ENCODE measurements around the gene SEMA4A. TPM values are rescaled to one million over a fixed set of nuclear protein-coding genes. Genes with fewer than 3 reads are reported as not detected.
"Not testable (repeated sequence)": the region's sequence is repeated elsewhere in the genome, so short reads cannot be mapped to it uniquely, and the experiment has no call there.

The SEMA4A gene
- polyA plus RNA-seq, 4 donors = 18.2 to 27.1 (median 21.5) TPM

DNA sequence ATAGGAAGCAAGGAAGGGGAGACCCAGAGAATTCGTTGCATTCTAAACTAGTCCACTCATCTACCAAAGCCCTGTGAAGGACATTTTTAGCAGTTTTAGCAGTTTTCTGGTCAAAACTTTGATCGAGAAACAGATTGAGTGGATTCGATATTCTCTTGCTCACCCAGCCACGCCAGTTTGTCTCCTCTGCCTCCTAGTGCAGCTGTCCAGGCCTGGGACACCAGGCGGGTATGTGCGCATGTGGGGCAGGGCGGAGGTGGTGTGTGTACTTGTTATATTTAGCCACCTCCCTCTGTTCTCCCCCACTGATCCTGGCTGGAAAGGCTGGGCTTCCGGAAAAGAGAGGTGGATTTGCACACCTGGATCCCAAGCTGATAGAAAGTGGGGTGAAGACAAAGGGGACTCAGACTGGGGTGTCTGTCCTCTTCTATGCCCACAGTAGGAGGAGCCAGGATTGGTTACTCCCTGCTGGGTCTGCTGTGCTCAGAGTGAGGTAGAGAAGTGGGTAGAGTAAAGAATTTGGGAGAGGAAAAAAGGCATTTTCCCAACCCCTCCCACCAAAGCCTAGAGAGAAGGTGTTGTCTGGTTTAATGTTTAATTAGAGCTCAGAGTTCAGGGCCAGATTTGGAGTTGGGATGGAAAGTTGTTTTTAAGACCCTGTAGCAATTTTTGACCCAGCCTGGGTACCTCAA, 35.1 kb upstream of the SEMA4A start:
- no peak for DNase-seq (ENCODE audit: low read depth in 4 of 4, low spot score in 3 of 4)

DNA sequence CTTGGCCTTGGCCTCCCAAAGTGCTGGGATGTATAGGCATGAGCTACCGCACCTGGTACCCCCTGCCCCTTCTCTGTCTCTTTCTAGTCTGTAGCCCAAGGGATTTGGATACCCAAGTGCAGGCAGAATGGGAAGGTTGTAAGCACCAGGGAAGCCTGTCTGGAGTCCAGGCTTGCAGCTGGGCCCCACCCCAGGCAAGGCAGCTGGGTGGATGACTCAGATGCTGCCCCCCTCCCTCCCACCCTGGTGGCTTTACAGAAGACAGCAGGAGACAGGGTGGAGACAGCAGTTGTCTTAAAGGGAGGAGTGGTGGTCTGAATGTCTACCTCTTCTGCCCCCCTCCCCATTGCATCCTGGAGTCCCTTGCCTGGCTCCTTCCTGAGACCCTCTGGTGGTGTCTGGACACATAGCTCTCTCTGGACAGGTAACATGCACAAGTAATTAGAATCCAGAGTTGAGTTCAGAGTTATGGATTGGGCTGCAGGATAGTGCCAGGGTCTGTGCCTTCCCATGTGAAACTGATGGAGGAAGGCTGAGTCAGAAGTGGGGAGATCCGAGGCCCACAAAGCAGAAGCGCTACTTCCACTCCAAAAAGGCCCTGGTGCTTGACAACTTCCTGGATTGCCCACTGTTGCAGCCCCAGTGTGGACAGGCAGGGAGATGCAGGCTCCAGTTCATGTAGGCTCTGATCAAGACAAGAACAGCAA, 33.7 kb upstream of the SEMA4A start:
- DNase-seq (ENCODE audit: low read depth in 4 of 4, low spot score in 3 of 4) = no peak

DNA sequence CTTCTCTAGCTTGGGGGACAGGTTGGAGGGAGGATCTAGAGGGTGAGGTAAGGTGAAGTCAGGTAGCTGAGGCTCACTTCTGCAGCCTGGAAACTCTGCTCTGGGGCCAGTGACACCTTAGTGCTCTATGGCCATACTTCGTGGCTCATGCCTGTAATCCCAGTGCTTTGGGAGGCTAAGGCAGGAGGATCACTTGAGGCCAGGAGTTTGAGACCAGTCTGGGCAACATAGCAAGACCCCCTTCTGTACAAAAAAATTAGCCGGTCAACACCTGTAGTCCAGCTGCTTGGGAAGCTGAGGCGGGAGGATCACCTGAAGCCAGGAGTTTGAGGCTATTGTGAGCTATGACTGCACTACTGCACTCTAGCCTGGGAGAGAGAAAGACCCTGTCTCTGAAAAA, 33.1 kb upstream of the SEMA4A start:
- no peak for DNase-seq (ENCODE audit: low read depth in 4 of 4, low spot score in 3 of 4)

DNA sequence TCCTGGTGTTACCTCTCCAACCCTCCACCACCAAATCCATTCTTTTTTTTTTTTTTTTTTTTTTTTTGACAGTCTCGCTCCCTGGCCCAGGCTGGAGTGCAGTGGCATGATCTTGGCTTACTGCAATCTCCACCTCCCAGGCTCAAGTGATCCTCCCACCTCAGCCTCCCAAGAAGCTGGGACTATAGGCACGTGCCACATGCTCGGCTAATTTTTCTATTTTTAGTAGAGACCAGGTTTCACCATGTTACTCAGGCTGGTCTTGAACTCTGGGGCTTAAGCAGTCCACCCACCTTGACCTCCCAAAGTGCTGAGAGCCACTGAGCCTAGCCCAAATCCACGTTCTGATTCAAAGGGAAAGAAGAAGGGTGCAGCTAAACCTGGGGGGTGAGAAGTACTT, 32.4 kb upstream of the SEMA4A start:
- not testable (repeated sequence) for DNase-seq (ENCODE audit: low read depth in 4 of 4, low spot score in 3 of 4)

DNA sequence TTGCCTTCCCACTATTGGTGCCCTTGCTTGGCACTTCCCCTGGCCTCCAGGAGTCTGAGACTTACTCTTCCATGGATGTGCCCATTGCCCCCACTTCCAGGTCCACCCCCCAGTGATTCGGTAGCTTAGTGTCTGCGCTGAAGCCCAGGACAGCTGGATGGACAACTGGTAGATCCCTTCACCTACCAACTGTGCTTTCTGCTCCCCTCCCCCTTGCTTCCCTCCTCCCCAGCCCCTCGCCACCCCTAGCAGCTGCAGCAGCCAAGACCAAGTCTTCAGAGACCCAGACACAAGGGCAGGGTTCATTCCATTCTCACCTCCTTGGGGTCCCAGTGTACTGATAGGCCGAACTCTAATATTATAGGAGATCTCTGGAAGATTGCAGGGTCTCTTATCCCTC, 31.9 kb upstream of the SEMA4A start:
- no peak for DNase-seq (ENCODE audit: low read depth in 4 of 4, low spot score in 3 of 4)

DNA sequence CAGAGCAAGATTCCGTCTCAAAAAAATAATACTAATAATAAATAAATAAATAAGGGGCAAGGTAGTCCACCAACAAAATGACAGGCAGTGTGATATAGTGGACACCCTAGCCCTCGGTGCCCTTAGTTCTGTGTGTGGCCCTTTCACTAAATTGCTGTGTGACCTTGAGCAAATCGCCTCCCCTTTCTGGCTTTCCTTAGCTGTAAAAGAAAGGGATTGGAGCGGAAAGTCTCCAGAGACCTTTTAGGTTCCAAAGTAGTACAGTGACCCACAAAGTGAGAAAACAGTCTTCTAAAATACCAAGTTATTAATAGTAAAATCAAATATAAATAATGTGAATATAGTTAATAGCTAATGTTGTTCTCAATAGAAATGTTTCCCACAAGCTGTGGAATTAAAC, 31.3 kb upstream of the SEMA4A start:
- DNase-seq (ENCODE audit: low read depth in 4 of 4, low spot score in 3 of 4) = no peak

DNA sequence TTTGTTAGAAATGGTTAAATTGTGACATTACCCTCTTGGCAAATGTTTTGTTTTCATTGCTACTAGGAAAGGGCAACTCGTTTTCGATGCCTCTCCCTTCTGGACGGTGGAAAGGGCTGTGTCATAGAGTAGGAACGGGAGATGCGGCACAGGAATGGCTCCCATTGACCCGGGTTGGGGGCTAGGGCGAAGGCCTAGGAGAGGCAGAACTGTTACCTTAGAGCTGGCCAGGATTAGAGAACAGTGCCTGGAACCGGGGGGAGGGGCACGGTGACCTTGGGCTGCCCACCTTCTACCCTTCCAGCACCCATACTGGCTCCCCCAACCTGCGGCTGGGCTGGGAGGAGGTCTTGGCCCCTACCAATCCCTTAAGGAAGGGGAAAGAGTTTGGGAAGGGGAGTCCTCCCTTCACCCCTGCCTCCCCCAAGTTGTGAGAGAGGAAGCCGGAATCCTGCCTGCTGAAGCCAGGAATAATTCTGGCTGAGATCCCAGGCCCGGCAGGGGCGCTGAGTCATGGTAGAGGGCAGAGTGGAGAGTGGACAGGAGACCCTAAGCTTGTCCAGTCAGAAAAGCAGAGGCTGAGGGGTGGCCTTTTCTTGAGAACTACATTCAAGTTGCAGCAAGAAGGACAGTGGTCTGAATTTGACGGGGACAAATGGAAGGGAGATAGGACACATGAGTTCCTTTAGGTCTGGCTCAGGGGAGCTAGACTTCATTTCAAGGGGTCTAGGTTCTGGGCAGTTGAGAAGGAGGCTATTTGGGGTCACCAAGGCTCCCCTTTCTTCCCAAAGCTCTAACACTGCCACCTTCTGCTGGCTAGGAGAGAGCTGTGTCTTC, 30.6 kb upstream of the SEMA4A start:
- DNase-seq (ENCODE audit: low read depth in 4 of 4, low spot score in 3 of 4) = no peak

DNA sequence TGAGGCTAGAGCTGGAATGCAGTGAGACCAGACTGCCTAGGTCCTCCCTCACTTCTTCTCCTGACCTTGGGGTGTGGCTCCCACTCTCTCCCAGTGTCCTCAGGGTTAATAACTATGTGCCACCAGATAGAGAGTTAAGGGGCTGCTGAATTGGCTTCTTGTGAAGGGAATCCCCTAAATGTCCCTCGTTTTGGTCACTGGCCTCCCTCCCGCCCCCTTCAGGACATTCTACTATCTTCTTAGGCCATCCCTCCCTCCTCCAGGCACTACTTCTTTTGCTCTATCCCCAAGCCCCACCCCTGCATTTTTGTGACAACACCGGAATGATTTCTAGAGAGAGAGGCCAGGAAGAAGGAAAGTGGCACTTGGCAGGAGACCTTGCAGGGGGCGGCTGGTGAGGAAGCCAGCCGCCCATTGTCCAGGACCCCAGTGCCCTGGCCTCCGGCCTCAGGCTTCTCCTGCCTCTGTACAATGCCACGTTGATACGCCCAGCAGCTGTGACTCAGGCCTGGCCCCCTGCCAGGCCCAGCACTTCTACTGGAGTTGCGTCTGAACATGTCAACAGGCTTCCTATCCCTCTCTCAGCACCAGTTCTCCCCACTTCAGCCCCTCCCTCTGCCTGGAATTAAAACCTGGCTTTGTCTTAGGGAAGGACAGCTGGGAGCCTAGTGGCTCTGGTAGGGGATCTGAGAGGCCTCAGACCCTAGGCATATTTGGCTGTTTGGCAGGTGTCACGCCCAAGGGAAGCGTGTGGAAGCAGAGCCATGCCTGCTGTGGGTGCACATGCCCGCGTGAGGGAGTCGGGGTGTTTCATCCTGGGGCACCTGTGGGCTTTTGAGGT, 29.8 kb upstream of the SEMA4A start:
- DNase-seq (ENCODE audit: low read depth in 4 of 4, low spot score in 3 of 4) = no peak

DNA sequence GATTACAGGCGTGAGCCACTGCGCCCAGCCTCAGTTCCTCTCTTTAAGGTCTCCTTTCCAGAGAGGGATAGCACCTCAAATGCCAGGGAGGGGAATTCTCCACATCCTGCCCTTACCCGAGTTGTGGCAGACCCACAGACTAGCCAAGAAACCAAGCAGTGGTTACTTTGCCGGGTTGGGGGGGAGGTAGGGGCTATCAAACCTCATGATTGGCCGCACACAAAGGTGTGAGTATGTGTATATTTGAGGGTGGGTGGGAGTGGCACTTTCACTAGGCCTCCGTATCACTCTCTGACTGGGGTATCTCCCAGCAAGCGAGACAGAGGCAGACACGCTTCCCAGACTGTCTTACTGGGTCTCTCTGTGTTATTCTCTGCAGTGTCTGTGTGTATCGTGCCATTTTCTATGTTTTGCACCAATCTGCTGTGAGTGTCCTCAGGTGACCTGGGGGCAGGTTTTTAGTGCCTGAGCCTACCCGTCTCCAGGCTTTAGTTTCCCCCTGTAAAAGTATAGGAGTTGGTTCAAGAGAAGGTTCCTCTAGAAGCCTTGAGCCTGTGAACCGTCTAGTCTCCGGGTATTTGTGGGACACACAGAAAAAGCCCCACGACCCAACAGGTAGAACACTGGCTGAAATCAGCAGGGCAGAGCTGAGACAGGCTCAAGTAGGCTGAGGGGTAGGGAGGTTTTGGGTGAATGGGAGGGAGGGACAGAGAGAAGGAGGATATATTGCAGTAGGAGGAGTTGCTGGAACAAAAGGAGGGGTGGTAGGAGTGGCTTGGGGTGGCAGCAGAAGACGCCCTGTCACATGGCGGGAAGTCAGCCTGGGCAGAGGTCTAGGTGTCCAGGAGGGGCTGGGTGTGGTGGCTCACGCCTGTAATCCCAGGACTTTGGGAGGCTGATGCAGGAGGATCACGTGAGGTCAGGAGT, 28.6 kb upstream of the SEMA4A start:
- no peak for DNase-seq (ENCODE audit: low read depth in 4 of 4, low spot score in 3 of 4)

DNA sequence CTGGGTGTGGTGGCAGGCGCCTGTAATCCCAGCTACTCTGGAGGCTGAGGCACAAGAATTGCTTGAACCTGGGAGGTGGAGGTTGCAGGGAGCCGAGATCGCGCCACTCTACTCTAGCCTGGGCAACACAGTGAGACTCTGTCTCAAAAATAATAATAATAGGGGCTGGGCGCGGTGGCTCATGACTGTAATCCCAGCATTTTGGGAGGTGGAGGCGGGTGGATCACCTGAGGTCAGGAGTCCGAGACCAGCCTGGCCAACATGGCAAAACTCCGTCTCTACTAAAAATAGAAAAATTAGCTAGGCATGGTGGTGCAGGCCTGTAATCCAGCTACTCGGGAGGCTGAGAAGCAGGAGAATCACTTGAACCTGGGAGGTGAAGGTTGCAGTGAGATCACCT, 27.8 kb upstream of the SEMA4A start:
- DNase-seq (ENCODE audit: low read depth in 4 of 4, low spot score in 3 of 4) = not testable (repeated sequence)

DNA sequence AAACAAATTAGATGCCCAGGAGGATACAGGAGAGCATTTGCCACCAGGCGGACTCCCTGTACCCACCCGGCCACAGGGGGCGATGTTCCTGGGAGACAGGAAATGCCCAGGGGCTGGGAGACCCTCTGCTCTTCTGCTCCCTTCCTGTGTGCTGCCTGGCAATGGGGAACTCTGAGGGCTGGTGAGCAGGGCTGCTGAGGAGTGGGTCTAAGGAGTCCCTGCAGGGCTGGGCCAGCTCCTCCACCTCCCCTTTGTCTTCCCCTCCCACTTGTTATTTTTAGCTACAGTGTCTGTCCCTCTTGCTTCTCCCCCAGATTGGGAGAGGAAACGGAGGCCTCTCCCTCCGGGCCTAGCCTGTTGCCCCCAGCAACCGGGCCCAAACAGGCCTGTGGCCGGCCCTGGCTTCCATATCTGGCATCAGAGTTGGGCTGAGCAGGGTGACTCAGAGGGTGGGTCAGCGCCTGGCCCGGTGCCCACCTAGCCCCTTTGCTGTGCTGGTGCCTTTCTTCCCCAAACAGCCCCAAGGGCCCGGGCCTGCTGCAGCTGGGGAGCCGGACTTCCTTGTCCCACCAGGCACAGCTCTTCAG, 27.2 kb upstream of the SEMA4A start:
- DNase-seq (ENCODE audit: low read depth in 4 of 4, low spot score in 3 of 4) = no peak

DNA sequence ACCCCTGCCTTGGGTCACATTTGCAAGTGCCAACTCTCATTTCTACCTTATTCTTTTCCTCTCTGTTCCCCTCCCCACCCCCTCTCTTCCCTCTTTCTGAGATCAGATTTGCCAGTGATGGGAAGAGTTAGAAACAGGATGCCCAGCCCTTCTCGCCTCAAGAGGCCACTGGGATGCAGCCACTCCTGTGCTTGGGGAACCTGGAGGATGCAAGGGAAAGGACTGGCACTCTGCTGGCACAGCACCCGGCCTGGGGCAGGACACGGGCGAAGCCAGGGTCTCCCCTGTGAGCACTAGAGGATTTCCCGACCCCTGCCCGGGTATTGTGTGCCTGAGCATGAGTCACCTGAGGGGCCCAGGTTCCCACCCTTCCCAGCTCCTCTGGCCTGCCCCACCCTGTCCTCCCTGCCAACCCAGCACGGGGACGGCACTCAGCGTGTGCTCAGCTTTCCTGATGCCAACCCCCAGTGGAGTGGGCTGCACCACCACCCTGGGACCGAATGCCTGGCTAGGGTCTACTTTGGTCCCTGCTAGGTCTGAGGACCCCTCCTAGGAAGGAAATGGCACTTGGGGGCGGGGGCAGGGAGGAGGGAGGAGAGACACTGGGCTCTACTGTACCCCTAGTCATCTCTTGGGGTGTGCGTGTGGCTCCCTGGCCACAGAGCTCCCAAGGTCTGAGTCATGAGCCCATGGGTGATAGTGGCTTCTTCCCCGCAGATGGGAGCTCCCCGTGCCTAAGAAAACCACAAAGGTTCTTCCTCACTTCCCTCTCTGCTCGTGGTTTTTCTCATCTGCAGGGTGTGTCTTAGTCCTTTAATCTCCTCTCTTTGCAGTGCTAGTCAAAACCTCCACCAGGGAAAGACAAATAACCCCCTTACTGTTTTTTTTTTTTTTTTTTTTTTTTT, 26.5 kb upstream of the SEMA4A start:
- DNase-seq (ENCODE audit: low read depth in 4 of 4, low spot score in 3 of 4) = no peak

DNA sequence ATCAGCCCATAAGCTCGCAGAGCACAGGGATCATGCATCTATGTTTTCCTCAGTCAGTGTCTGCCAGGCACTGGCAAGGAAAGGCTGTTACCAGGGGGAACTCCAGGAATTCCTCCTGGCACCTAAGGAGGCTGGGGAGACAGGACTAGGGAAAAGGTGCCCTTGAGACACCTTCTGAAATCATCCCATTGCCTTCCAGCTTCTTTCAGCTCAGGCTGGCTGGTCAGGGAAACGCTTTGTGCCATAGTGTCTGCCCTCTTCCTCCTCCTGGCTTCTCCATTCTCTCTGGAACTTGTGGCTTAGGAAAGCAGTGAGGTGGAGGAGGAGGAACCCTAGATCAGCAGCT, 25.1 kb upstream of the SEMA4A start:
- no peak for DNase-seq (ENCODE audit: low read depth in 4 of 4, low spot score in 3 of 4)

DNA sequence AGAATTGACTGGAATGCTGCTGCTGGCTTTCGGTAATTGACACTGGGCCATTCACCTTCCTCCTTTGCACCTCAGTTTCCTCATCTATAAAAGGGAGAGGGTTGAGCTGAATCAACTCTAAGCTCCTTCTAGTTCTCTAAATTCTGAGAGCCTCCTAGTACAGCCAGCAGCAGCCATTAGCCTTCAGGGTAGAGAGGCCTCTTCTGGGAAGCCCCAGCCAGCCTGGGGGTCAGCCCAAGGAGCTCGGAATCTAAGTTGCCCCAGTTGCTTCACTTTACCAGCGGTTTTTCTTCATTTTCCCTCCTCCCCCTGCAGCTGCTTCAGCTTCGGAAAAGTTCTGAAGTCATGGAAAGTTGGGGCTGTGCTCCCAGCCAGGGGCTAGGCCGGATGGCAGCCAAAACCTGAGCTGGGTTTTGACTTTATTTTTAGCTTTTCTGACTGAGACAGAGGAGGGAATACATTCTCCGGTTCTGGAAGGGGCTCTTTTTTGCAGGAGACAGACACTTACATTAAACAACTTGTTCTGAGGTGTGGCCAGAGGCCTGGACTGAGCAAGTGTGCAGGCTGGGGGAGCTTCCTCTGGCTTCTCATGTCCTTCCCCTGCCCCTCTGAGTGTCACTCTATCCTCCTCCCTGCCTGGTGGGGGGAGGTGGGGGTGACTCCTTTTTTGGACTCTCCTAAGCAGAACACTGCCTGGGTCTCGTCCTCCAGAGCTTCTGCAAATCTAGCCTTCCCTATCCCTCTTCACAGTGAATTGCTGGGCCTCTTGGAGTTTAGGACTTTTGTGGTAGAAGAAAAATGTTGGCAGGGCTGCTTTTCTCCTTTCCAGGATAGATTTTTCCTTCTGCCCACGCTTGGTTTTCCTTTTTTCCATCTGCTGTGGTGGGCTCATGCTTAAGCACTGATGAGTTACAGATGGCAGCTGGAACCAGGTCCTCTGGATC, 24.5 kb upstream of the SEMA4A start:
- DNase-seq (ENCODE audit: low read depth in 4 of 4, low spot score in 3 of 4) = no peak

DNA sequence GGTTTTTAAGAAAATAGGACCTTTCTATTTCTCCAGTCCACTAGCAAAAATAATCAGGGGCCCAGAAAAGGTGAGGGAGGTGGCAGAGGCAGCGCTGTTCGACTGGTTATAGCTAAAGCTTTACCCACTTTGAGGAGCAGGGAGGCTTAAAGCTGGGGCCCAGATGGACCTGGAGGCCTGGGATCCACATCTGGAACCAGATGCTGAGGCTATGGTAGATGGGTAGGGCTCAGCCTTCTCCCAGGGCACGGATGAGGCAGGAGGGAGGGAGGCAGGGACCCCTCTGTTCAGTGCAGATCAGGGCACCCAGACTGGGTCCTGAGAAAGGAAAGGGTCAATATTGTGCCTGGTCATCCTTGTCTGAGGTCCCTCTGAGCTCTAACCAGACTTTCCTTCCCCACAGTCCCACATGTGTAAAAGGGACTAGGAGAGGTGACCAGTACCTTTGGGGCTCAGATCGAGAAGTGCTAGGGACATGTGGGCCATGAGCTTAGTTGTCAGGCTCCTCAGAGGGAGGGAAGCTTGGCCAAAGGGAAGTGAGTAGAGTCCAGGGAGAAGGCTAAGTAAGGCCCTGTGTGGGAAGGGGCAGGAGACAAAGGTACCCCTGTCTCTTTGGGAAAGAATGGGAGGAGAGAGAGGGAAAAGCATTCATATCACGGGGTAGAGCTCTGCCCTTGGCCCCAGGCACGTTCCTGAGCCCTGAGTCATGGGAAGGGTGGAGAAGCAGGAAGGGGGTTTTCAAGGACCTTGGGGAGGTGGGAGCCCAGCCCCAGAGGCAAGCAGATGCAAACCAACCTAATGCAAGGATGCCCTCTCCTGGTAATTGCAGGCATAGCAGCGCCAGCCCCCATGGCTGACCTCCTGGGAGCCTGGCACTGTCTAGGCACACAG, 23.5 kb upstream of the SEMA4A start:
- DNase-seq (ENCODE audit: low read depth in 4 of 4, low spot score in 3 of 4) = no peak

DNA sequence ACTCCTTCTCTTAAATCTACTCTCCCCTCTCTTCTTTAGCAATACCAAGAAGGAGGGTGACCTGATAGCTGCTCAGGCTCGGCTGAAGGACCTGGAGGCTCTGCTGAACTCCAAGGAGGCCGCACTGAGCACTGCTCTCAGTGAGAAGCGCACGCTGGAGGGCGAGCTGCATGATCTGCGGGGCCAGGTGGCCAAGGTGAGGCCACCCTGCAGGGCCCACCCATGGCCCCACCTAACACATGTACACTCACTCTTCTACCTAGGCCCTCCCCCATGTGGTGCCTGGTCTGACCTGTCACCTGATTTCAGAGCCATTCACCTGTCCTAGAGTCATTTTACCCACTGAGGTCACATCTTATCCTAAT, 22.8 kb upstream of the SEMA4A start:
- DNase-seq (ENCODE audit: low read depth in 4 of 4, low spot score in 3 of 4) = no peak

Data from right renal pelvis (tissue), 4 donors.